Prostate gland (tissue), 2 donors: ENCODE data around the gene SH2D3C.

Experiments
- CTCF ChIP-seq, 4 experiments: fragments of 200-600 bp in 2 of 4; fragments of 450-650 bp in 2 of 4; sonication (generic) in 2 of 4; IDR thresholded peaks; 1 replicate in 3 of 4; 2 replicates in 1 of 4; pipeline ENCODE4 v1.5.1; 2016 to 2019; ENCODE audit warnings: antibody characterized with exemption in 4 of 4, mild to moderate bottlenecking in 2 of 4, moderate library complexity in 2 of 4
- POLR2A ChIP-seq: fragments of 450-650 bp; IDR thresholded peaks from one replicate; pipeline ENCODE4 v1.6.1; 2016; ENCODE audit warnings: antibody characterized with exemption, mild to moderate bottlenecking
- POLR2AphosphoS5 ChIP-seq: sonication (generic); formaldehyde crosslinking; IDR thresholded peaks from one replicate; pipeline ENCODE4 v1.6.1; 2017; ENCODE audit warnings: antibody characterized with exemption

GRCh38 chr9:127720031-127720864 is 58.2 kb downstream of the SH2D3C start:
- TF ChIP-seq CTCF (IDR thresholded peaks at IDR 0.05) (no peak), POLR2A (no peak), POLR2AphosphoS5 (no peak)
